Chondrocyte (in vitro differentiated cells): ENCODE data around the gene RHOG. TPM values are rescaled to one million over a fixed set of nuclear protein-coding genes. Genes with fewer than 3 reads are reported as not detected.
A peak's percentile ranks its signal among the peaks of the same experiment; 100 is the strongest.

Experiments
- DNase-seq: peaks from one replicate; pipeline ENCODE4 v3.0.0; 2021; ENCODE audit warnings: mixed read lengths, low spot score
- H3K27ac Mint-ChIP-seq: one replicate; pipeline ENCODE4 v1.8.0; 2021; ENCODE audit warnings: mild to moderate bottlenecking, moderate library complexity, mixed read lengths; ENCODE audit not compliant: unreplicated experiment
- H3K27me3 Mint-ChIP-seq: 2 replicates; pipeline ENCODE4 v1.8.0; 2021; ENCODE audit warnings: low read depth, mixed read lengths
- H3K36me3 Mint-ChIP-seq: 2 replicates; pipeline ENCODE4 v1.8.0; 2021; ENCODE audit warnings: low read depth, mixed read lengths
- H3K4me1 Mint-ChIP-seq: 2 replicates; pipeline ENCODE4 v1.8.0; 2021; ENCODE audit warnings: low read depth, mild to moderate bottlenecking, mixed read lengths
- H3K4me3 Mint-ChIP-seq: one replicate; pipeline ENCODE4 v1.8.0; 2021; ENCODE audit warnings: mild to moderate bottlenecking, moderate library complexity, mixed read lengths; ENCODE audit not compliant: unreplicated experiment
- H3K9me3 Mint-ChIP-seq: 2 replicates; pipeline ENCODE4 v1.8.0; 2021; ENCODE audit warnings: low read depth, mixed read lengths
- CTCF ChIP-seq: fragments of 200-600 bp; sonication (generic); IDR thresholded peaks from 2 replicates; pipeline ENCODE4 v1.5.0; 2021; ENCODE audit warnings: antibody characterized with exemption, mild to moderate bottlenecking, moderate library complexity
- total RNA-seq: library from RNA; stranded (reverse); gene quantifications from 3 replicates; pipeline ENCODE4 v1.2.1, GENCODE V29; 2021

Gene RHOG
- total RNA-seq, 1 donor from 2014 or later: 38.9 TPM

- Mint-ChIP-seq H3K9me3 (no peaks in the 10 kb centered on the region), H3K4me1 (peaks cover 5% of the 10 kb centered on the region), H3K36me3 (peaks cover 21% of the 10 kb centered on the region)
Measured at GRCh38 chr11:3827434-3828186, 13.1 kb downstream of the RHOG start.

GRCh38 chr11:3826721-3827120, 14.0 kb downstream of the RHOG start:
- Mint-ChIP-seq H3K9me3 (no peaks in the 10 kb centered on the region), H3K27me3 (no peaks in the 10 kb centered on the region)

More at GRCh38 chr11:3827434-3828186, 13.1 kb downstream of the RHOG start:
- TF ChIP-seq CTCF: no peak
- Mint-ChIP-seq H3K27me3 (no peaks in the 10 kb centered on the region), H3K27ac (no peak overlapping the region), H3K4me3 (no peak overlapping the region)
- no peak for DNase-seq

GRCh38 chr11:3825473-3826154, 15.1 kb downstream of the RHOG start:
- no peak overlapping the region for H3K4me3 Mint-ChIP-seq
- no peak for DNase-seq
- peaks cover 5% of the 10 kb centered on the region for H3K4me1 Mint-ChIP-seq

More at GRCh38 chr11:3826721-3827120, 14.0 kb downstream of the RHOG start:
- Mint-ChIP-seq H3K36me3 (peaks cover 21% of the 10 kb centered on the region), H3K4me3 (no peak overlapping the region), H3K4me1 (peaks cover 5% of the 10 kb centered on the region), H3K27ac (no peak overlapping the region)
- DNase-seq: no peak
- no peak for TF ChIP-seq CTCF

GRCh38 chr11:3824714-3825472, 15.9 kb downstream of the RHOG start:
- DNase-seq: no peak
- no peak overlapping the region for H3K27ac Mint-ChIP-seq
- no peaks in the 10 kb centered on the region for H3K9me3 Mint-ChIP-seq
- H3K4me3 Mint-ChIP-seq: no peak overlapping the region
- H3K27me3 Mint-ChIP-seq: no peaks in the 10 kb centered on the region
- H3K4me1 Mint-ChIP-seq: peaks cover 5% of the 10 kb centered on the region
- TF ChIP-seq CTCF: peak; percentile 70
- peaks cover 16% of the 10 kb centered on the region for H3K36me3 Mint-ChIP-seq

More at GRCh38 chr11:3825473-3826154, 15.1 kb downstream of the RHOG start:
- peaks cover 18% of the 10 kb centered on the region for H3K36me3 Mint-ChIP-seq
- H3K27ac Mint-ChIP-seq: no peak overlapping the region
- H3K9me3 Mint-ChIP-seq: no peaks in the 10 kb centered on the region
- no peaks in the 10 kb centered on the region for H3K27me3 Mint-ChIP-seq
- no peak for TF ChIP-seq CTCF
